Calu3 (cell line): ENCODE results near the gene FBXO27. TPM values are rescaled to one million over a fixed set of nuclear protein-coding genes. Genes with fewer than 3 reads are reported as not detected.
A peak's percentile ranks its signal among the peaks of the same experiment; 100 is the strongest.

ENCODE experiments used
- Bru-seq: library from RNA; stranded (reverse); fragments of 400-500 nt; gene quantifications from one replicate; lab custom pipeline; 2021; lab: Mats Ljungman, UMichigan
- BruChase-seq, 2 experiments: library from RNA; stranded (reverse); fragments of 400-500 nt; gene quantifications; one replicate each; lab custom pipeline; 2021; lab: Mats Ljungman, UMichigan
- BruUV-seq: library from RNA; stranded (reverse); fragments of 400-500 nt; replicated peaks from 2 replicates; lab custom pipeline; 2021; lab: Mats Ljungman, UMichigan
- CTCF ChIA-PET: fragments of 300-600 bp; sonication (Branson Sonifier 250); formaldehyde crosslinking; loops from one replicate; lab custom pipeline; 2022; ENCODE audit warnings: antibody characterized with exemption; lab: Charles Lee
- DNase-seq: peaks from one replicate; pipeline ENCODE4 v3.0.0; 2022
- H3K27ac Mint-ChIP-seq: one replicate; pipeline ENCODE4 v1.8.0; 2022; ENCODE audit warnings: mixed read lengths; ENCODE audit not compliant: unreplicated experiment
- H3K27me3 Mint-ChIP-seq: one replicate; pipeline ENCODE4 v1.8.0; 2022; ENCODE audit warnings: mixed read lengths; ENCODE audit not compliant: unreplicated experiment
- H3K36me3 Mint-ChIP-seq: one replicate; pipeline ENCODE4 v1.8.0; 2022; ENCODE audit warnings: mild to moderate bottlenecking, moderate library complexity, mixed read lengths; ENCODE audit not compliant: insufficient read depth, unreplicated experiment
- H3K4me1 Mint-ChIP-seq: one replicate; pipeline ENCODE4 v1.8.0; 2022; ENCODE audit warnings: mild to moderate bottlenecking, low read depth, mixed read lengths; ENCODE audit not compliant: unreplicated experiment
- H3K4me3 Mint-ChIP-seq: one replicate; pipeline ENCODE4 v1.8.0; 2022; ENCODE audit warnings: mild to moderate bottlenecking, low read depth, moderate library complexity, mixed read lengths; ENCODE audit not compliant: unreplicated experiment
- H3K9me3 Mint-ChIP-seq: one replicate; pipeline ENCODE4 v1.8.0; 2022; ENCODE audit warnings: low read depth, mixed read lengths; ENCODE audit not compliant: unreplicated experiment
- CTCF ChIP-seq: fragments of 200-600 bp; IDR thresholded peaks from one replicate; pipeline ENCODE4 v1.8.0; 2022; ENCODE audit warnings: antibody characterized with exemption; ENCODE audit not compliant: unreplicated experiment
- intact Hi-C: fragments of 100-400 bp; cut with micrococcal nuclease; formaldehyde crosslinking; loops from one replicate; pipeline ENCODE4 v1.10.0; 2022; ENCODE audit not compliant: unreplicated experiment
- long read RNA-seq: library from polyadenylated mRNA; stranded (forward); transcript quantifications from one replicate; pipeline ENCODE4 v2.0.0, GENCODE V29; 2022
- total RNA-seq: library from RNA; stranded (reverse); gene quantifications from 2 replicates; pipeline ENCODE4 v1.2.3, GENCODE V29; 2022

FBXO27 gene, protein sequence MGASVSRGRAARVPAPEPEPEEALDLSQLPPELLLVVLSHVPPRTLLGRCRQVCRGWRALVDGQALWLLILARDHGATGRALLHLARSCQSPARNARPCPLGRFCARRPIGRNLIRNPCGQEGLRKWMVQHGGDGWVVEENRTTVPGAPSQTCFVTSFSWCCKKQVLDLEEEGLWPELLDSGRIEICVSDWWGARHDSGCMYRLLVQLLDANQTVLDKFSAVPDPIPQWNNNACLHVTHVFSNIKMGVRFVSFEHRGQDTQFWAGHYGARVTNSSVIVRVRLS
- 9.6 and 14.6 TPM in 2 replicates for total RNA-seq
- percentile 47 among the genes with signal in this experiment for Bru-seq, nascent RNA
- percentile 51 among the genes with signal in this experiment for BruChase-seq, experiment 1, labeled RNA remaining after a 6-hour chase
- BruChase-seq, experiment 2, labeled RNA remaining after a 2-hour chase, result percentile 47 among the genes with signal in this experiment
- long read RNA-seq, transcript FBXO27-201 (6 exons, 2,330 nt), result major isoform, 5 of 18 reads
- long read RNA-seq, partial matches to known transcripts, result 9 of 18 reads
- long read RNA-seq, other reads (novel, unspliced or antisense), result 3 of 18 reads

DNA sequence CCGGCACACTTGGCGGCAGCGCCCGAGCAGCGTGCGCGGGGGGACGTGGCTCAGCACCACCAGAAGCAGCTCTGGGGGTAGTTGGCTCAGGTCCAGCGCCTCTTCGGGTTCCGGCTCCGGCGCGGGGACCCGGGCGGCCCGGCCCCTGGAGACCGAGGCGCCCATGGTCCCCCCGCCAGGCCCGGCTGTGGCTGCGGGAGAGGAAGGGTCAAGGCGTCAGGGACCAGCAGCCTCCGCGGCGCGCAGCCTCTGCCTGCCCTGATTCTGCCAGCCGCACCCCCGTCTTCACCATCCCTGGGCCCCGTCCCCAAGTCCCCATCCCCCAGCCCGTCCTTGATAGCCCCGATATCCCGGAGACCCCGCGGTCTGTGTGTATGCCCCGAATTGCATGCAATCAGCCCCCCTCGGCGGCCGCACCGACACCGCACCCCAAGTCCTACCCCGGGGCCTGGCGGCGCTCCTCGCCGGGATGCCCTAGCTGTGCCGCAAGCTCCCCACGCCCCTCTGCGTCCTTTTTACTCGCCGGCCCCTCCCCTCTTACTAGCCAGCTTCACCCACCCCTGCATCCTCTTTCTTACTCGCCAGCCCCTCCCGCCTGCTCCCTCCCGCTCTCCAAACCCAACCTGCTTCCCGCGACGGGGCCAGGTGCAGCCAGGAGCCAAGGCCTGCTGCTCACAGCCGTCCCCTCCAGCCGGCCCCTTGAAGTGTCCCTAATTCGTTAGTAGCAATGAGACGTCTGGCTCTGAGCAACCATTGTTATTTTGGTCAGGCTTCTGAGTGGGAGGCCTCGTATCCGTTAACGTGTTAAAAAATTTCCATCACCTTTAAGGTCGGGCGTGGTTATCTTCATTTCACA, at the start of gene FBXO27:
Gene FBXO27 (minus strand): TSS at position 487 of the 856 bp plus-strand sequence. CDS start 322 bp downstream, at position 165.
- peak within 1 kb of the TSS; percentile 78 for H3K4me3 Mint-ChIP-seq
- no TSS peak for BruUV-seq

GRCh38 chr19:39080431-39080830, 48.1 kb upstream of the FBXO27 start:
- peaks cover 59% of the 10 kb centered on the region for H3K36me3 Mint-ChIP-seq
- DNase-seq, result no peak
- peaks cover 57% of the 10 kb centered on the region for H3K4me1 Mint-ChIP-seq
- no TSS peak for BruUV-seq
- no peak overlapping the region for H3K4me3 Mint-ChIP-seq
- H3K9me3 Mint-ChIP-seq, result no peaks in the 10 kb centered on the region
- no peak for TF ChIP-seq CTCF
- intact Hi-C loops, result no loop called here
- H3K27ac Mint-ChIP-seq, result no peak overlapping the region
- no peaks in the 10 kb centered on the region for H3K27me3 Mint-ChIP-seq
- CTCF ChIA-PET, result no interaction called here

More for the DNA sequence above, at the start of gene FBXO27:
- no peaks in the 10 kb centered on the region for H3K27me3 Mint-ChIP-seq
- H3K27ac Mint-ChIP-seq, result peak within 1 kb of the TSS; percentile 79
- peaks cover 14% of the 10 kb centered on the region for H3K4me1 Mint-ChIP-seq
- H3K9me3 Mint-ChIP-seq, result peaks cover 3% of the 10 kb centered on the region
- TF ChIP-seq CTCF, result no peak
- intact Hi-C loops, result no loop called here
- peak; percentile 56 for DNase-seq
- H3K36me3 Mint-ChIP-seq, result peaks cover 41% of the 10 kb centered on the region
- CTCF ChIA-PET, result interaction anchor here (0.6 to 1.5 kb wide), 4 partner anchors 16 to 295 kb away, joined by 3 to 5 read pairs (median 4); no protein-coding TSS in a partner anchor

DNA sequence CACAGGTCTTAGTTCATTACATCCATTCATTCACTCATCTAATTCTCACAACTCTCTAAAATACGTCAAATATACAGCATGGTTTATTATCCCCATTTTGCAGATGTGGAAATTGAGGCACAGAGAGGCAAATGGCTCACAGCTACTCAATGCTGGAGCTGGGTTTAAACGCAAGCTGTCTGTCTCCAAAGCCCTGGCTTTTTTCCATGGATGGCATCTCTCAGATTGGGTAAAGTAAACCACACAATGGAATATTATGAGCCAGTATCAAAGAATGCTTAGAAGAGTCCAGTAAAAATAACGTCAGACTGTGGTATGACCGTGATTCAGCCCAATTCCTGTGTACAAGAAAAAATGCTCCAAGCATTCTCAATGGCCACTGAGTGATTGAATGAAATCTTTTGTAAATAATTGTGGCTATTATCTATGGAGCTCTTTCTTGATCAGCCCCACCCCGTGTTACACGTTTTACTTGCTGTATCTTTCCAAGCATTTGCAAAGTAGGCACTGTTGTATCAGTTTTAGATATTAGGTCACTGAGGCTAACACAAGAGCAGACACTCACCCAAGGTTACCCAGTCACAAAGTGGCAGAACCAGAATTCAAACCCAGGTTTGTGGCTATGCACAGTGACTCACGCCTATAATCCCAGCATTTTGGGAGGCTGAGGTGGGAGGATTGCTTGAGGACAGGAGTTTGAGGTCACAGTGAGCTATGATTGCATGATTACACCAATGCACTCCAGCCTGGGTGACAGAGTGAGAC, 46.3 kb upstream of the FBXO27 start:
- H3K4me3 Mint-ChIP-seq, result peak overlapping the region; percentile 7

More for the DNA sequence above, 46.3 kb upstream of the FBXO27 start:
- CTCF ChIA-PET, result interaction anchor here (0.5 to 1.3 kb wide), 7 partner anchors 10 to 125 kb away, joined by 3 to 7 read pairs (median 4); partner anchors contain the start of gene FBXO17
- Mint-ChIP-seq H3K27ac (peak overlapping the region; percentile 92), H3K36me3 (peaks cover 45% of the 10 kb centered on the region), H3K27me3 (no peaks in the 10 kb centered on the region), H3K9me3 (no peaks in the 10 kb centered on the region), H3K4me1 (peaks cover 57% of the 10 kb centered on the region)
- TF ChIP-seq CTCF, result no peak
- intact Hi-C loops, result no loop called here
- peak; percentile 76 for DNase-seq
- no TSS peak for BruUV-seq
